ENCODE data around the gene ABCE1. TPM values are rescaled to one million over a fixed set of nuclear protein-coding genes. Genes with fewer than 3 reads are reported as not detected.

The ABCE1 gene
- total RNA-seq, 1 experiment from 2014 or later, result 100 TPM

- no peak for TF ChIP-seq CTCF (IDR thresholded peaks at IDR 0.05; ENCODE audit: insufficient read depth in 1 of 2, low read depth in 1 of 2, low read length in 1 of 2, severe bottlenecking in 1 of 2, unreplicated experiment in 1 of 2)
- no peaks in the 10 kb centered on the region for H3K9me3 Mint-ChIP-seq (ENCODE audit: unreplicated experiment)
- peaks cover 26% of the 10 kb centered on the region for H3K36me3 Mint-ChIP-seq (ENCODE audit: insufficient read depth, unreplicated experiment)
- no peak overlapping the region for H3K4me3 Mint-ChIP-seq (ENCODE audit: unreplicated experiment)
- POLR2A ChIA-PET, result no interaction called here
- intact Hi-C loops (cut with micrococcal nuclease; ENCODE audit: unreplicated experiment), result no loop called here
- H3K36me3 ChIP-seq (ENCODE audit: control insufficient read depth, insufficient read depth, low read length), result no peaks in the 10 kb centered on the region; the same call in 1 of the 2 replicates
- no peaks in the 10 kb centered on the region for H3K4me1 ChIP-seq
- no peaks in the 10 kb centered on the region for H3K27me3 ChIP-seq (replicated peaks; ENCODE audit: control insufficient read depth, insufficient read depth, low read length)
- no peak overlapping the region for H3K27ac Mint-ChIP-seq (ENCODE audit: unreplicated experiment)
- H3K9me3 ChIP-seq, result no peaks in the 10 kb centered on the region
- no peaks in the 10 kb centered on the region for H3K4me1 Mint-ChIP-seq (ENCODE audit: low read depth, unreplicated experiment)
- no peaks in the 10 kb centered on the region for H3K27me3 Mint-ChIP-seq (ENCODE audit: insufficient read depth, unreplicated experiment)
- no TSS peak for BruUV-seq (replicated peaks)
- DNase-seq, result no peak
- CTCF ChIA-PET, result no interaction called here
- H3K4me3 ChIP-seq (ENCODE audit: low read depth, low read length), result no peak overlapping the region
Measured at GRCh38 chr4:145167887-145168286, 69.8 kb downstream of the ABCE1 start.

- Mint-ChIP-seq H3K36me3 (ENCODE audit: insufficient read depth, unreplicated experiment) (peaks cover 31% of the 10 kb centered on the region), H3K4me3 (ENCODE audit: unreplicated experiment) (no peak overlapping the region), H3K4me1 (ENCODE audit: low read depth, unreplicated experiment) (no peaks in the 10 kb centered on the region), H3K9me3 (ENCODE audit: unreplicated experiment) (no peaks in the 10 kb centered on the region), H3K27me3 (ENCODE audit: insufficient read depth, unreplicated experiment) (no peaks in the 10 kb centered on the region), H3K27ac (ENCODE audit: unreplicated experiment) (no peak overlapping the region)
- ChIA-PET POLR2A (no interaction called here), CTCF (no interaction called here)
- no peak for DNase-seq
- H3K4me1 ChIP-seq, result no peaks in the 10 kb centered on the region
- intact Hi-C loops (cut with micrococcal nuclease; ENCODE audit: unreplicated experiment), result no loop called here
- no peak for TF ChIP-seq CTCF (IDR thresholded peaks at IDR 0.05; ENCODE audit: insufficient read depth in 1 of 2, low read depth in 1 of 2, low read length in 1 of 2, severe bottlenecking in 1 of 2, unreplicated experiment in 1 of 2)
- no peak overlapping the region for H3K4me3 ChIP-seq (ENCODE audit: low read depth, low read length)
- H3K27me3 ChIP-seq (replicated peaks; ENCODE audit: control insufficient read depth, insufficient read depth, low read length), result no peaks in the 10 kb centered on the region
- H3K36me3 ChIP-seq (ENCODE audit: control insufficient read depth, insufficient read depth, low read length), result no peaks in the 10 kb centered on the region; the same call in 1 of the 2 replicates
- no peaks in the 10 kb centered on the region for H3K9me3 ChIP-seq
- no TSS peak for BruUV-seq (replicated peaks)
Measured at GRCh38 chr4:145168581-145169187, 70.6 kb downstream of the ABCE1 start.

GRCh38 chr4:145170223-145170622 is 72.1 kb downstream of the ABCE1 start:
- Histone ChIP-seq H3K36me3 (ENCODE audit: control insufficient read depth, insufficient read depth, low read length) (no peaks in the 10 kb centered on the region; the same call in 1 of the 2 replicates), H3K27me3 (replicated peaks; ENCODE audit: control insufficient read depth, insufficient read depth, low read length) (no peaks in the 10 kb centered on the region), H3K4me3 (ENCODE audit: low read depth, low read length) (no peak overlapping the region), H3K9me3 (no peaks in the 10 kb centered on the region), H3K4me1 (no peaks in the 10 kb centered on the region)
- no peaks in the 10 kb centered on the region for H3K4me1 Mint-ChIP-seq (ENCODE audit: low read depth, unreplicated experiment)
- H3K9me3 Mint-ChIP-seq (ENCODE audit: unreplicated experiment), result no peaks in the 10 kb centered on the region
- CTCF ChIA-PET, result no interaction called here
- TF ChIP-seq CTCF (IDR thresholded peaks at IDR 0.05; ENCODE audit: insufficient read depth in 1 of 2, low read depth in 1 of 2, low read length in 1 of 2, severe bottlenecking in 1 of 2, unreplicated experiment in 1 of 2), result no peak
- H3K4me3 Mint-ChIP-seq (ENCODE audit: unreplicated experiment), result no peak overlapping the region
- H3K27me3 Mint-ChIP-seq (ENCODE audit: insufficient read depth, unreplicated experiment), result no peaks in the 10 kb centered on the region
- POLR2A ChIA-PET, result no interaction called here
- no peak overlapping the region for H3K27ac Mint-ChIP-seq (ENCODE audit: unreplicated experiment)
- BruUV-seq (replicated peaks), result no TSS peak
- intact Hi-C loops (cut with micrococcal nuclease; ENCODE audit: unreplicated experiment), result no loop called here
- peaks cover 40% of the 10 kb centered on the region for H3K36me3 Mint-ChIP-seq (ENCODE audit: insufficient read depth, unreplicated experiment)
- DNase-seq, result no peak

Data from Caco-2 (cell line).